Keratinocyte (primary cell): ENCODE measurements around the gene ATP1A3. TPM values are rescaled to one million over a fixed set of nuclear protein-coding genes. Genes with fewer than 3 reads are reported as not detected.

Source experiments
- DNase-seq: peaks from one replicate; pipeline ENCODE4 v3.0.0-alpha.2; 2011; ENCODE audit warnings: low read depth, missing footprints, low spot score
- FAIRE-seq: peaks from 2 replicates; lab custom pipeline; 2011; peaks lifted over from hg19 to GRCh38; lab: Jason Lieb, UNC
- H2AFZ ChIP-seq: 2 replicates; pipeline ENCODE4 v1.6.0; 2012; ENCODE audit warnings: low read length, control low read depth, inconsistent platforms; ENCODE audit not compliant: control insufficient read depth
- H3K27ac ChIP-seq: 2 replicates; pipeline ENCODE4 v1.5.1; 2011; ENCODE audit warnings: low read length; ENCODE audit not compliant: control insufficient read depth, insufficient read depth
- H3K27me3 ChIP-seq: 3 replicates; pipeline ENCODE4 v1.6.0; 2011; ENCODE audit warnings: low read length; ENCODE audit not compliant: control insufficient read depth, insufficient read depth; ENCODE audit errors: extremely low read depth
- H3K36me3 ChIP-seq, 2 experiments: 2 replicates in 1 of 2; 3 replicates in 1 of 2; pipeline ENCODE4 v1.5.1; 2011; ENCODE audit warnings: low read length in 2 of 2, mild to moderate bottlenecking in 1 of 2; ENCODE audit not compliant: control insufficient read depth in 2 of 2, insufficient read depth in 2 of 2; ENCODE audit errors: extremely low read depth in 1 of 2
- H3K4me1 ChIP-seq: 3 replicates; pipeline ENCODE4 v1.5.1; 2011; ENCODE audit warnings: low read length; ENCODE audit not compliant: control insufficient read depth, insufficient read depth; ENCODE audit errors: extremely low read depth
- H3K4me2 ChIP-seq: 3 replicates; pipeline ENCODE4 v1.6.0; 2011; ENCODE audit warnings: low read depth, low read length; ENCODE audit not compliant: control insufficient read depth, insufficient read depth; ENCODE audit errors: extremely low read depth
- H3K4me3 ChIP-seq, 3 experiments: fragments of 200-600 bp in 1 of 3; sonication (generic) in 1 of 3; 2 replicates in 2 of 3; 3 replicates in 1 of 3; pipeline ENCODE4 v1.5.1; 2011 to 2016; ENCODE audit warnings: low read length in 3 of 3, mild to moderate bottlenecking in 3 of 3, control low read depth in 2 of 3, inconsistent platforms in 1 of 3, low read depth in 1 of 3, mixed read lengths in 1 of 3, mixed run types in 1 of 3, moderate library complexity in 1 of 3; ENCODE audit not compliant: control insufficient read depth in 2 of 3, insufficient read depth in 2 of 3; ENCODE audit errors: extremely low read depth in 1 of 3
- H3K79me2 ChIP-seq: 2 replicates; pipeline ENCODE4 v1.6.0; 2012; ENCODE audit warnings: low read length; ENCODE audit not compliant: control insufficient read depth, insufficient read depth
- H3K9ac ChIP-seq: 3 replicates; pipeline ENCODE4 v1.6.0; 2011; ENCODE audit warnings: low read length; ENCODE audit not compliant: control insufficient read depth, insufficient read depth; ENCODE audit errors: extremely low read depth
- H3K9me1 ChIP-seq: 3 replicates; pipeline ENCODE4 v1.6.0; 2011; ENCODE audit warnings: low read length; ENCODE audit not compliant: control insufficient read depth, insufficient read depth; ENCODE audit errors: extremely low read depth
- H3K9me3 ChIP-seq: 2 replicates; pipeline ENCODE4 v1.5.1; 2012; ENCODE audit warnings: low read depth, low read length; ENCODE audit not compliant: control insufficient read depth
- H4K20me1 ChIP-seq: 3 replicates; pipeline ENCODE4 v1.6.0; 2011; ENCODE audit warnings: low read length; ENCODE audit not compliant: control insufficient read depth, insufficient read depth; ENCODE audit errors: extremely low read depth
- EZH2 ChIP-seq: IDR thresholded peaks from one replicate; pipeline ENCODE4 v1.6.1; 2012; ENCODE audit warnings: inconsistent platforms, mild to moderate bottlenecking, low read length, moderate library complexity
- dilution Hi-C: fragments of 300-500 bp; cut with MboI; formaldehyde crosslinking; loops from one replicate; pipeline ENCODE4 v1.7.0; 2020; ENCODE audit warnings: low sequenced_read_pairs; ENCODE audit not compliant: extremely low pct_ligation_motif_present
- polyA plus RNA-seq, 5 experiments: library from polyadenylated mRNA; depleted of rRNA in 3 of 5; stranded (reverse) in 3 of 5; stranded (forward) in 1 of 5; unstranded in 1 of 5; fragments of >200 nt; gene quantifications; 1 replicate in 1 of 5; 2 replicates in 3 of 5; 3 replicates in 1 of 5; pipeline versions ENCODE4 v1.2.1 to v1.2.3, GENCODE V29; 2011 to 2012; ENCODE audit warnings: missing spikeins in 2 of 5, low read depth in 1 of 5, low replicate concordance in 1 of 5
- TF ChIP-seq, protein P1 (sequence below), 3 experiments: IDR thresholded peaks in 1 of 3; conservative IDR thresholded peaks in 1 of 3; optimal IDR thresholded peaks in 1 of 3; 2 replicates in 2 of 3; 3 replicates in 1 of 3; pipeline versions ENCODE3 to v1.5.1; 2011; ENCODE audit warnings: low read length in 3 of 3, mild to moderate bottlenecking in 3 of 3, moderate library complexity in 2 of 3, control low read depth in 1 of 3, inconsistent platforms in 1 of 3; ENCODE audit not compliant: insufficient read depth in 2 of 3; ENCODE audit errors: extremely low read depth in 1 of 3

The ATP1A3 gene
- polyA plus RNA-seq, 1 donor (not counting 4 experiments of a cell fraction or from before 2014, with no cell fraction given) = not detected

DNA sequence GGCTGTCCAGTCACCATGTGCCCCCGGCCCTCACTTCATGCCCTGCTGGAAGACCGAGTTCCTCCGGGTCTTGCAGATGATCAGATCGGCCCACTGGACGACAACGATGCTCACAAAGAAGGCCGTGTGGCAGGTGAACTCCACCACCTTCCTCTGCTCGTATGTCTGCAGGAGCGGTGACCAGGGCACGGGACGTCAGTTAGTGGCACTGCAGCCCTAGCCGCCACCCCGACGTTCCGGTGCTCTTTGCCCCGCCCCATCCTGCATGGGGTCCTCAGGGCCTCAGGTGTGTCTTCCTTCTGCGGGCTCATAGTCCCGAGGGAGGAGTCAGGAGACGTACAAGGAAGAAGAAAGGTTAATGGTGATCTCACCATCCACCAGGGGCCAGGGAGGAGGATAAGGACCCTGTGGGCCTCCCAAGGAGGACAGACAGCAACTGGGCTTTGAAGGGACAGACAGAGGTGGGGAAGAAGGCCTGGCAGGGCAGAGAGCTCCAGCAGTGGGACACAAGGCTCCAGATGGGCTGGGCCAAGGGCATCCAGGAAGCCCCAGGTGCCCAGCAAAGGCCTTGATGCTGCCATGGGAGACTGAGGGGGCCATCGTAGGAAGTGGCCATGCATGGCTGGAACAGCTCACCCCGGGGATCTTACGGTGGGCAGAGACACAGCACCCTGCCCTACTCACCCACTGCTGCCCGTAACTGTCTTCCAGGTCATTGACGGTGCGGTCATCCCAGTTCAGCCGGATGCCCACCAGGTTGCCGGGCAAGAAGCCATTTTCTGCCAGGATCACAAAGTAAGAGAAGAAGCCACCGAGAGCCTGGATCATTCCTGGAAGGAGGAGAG, 25.1 kb downstream of the ATP1A3 start:
- dilution Hi-C loops = no loop called here
- Histone ChIP-seq H3K9me3 (no peaks in the 10 kb centered on the region), H3K4me2 (no peak overlapping the region), H4K20me1 (no peaks in the 10 kb centered on the region), H3K9me1 (no peaks in the 10 kb centered on the region), H3K27me3 (no peaks in the 10 kb centered on the region), H3K4me3 (no peak overlapping the region), H3K9ac (no peak overlapping the region), H3K27ac (no peak overlapping the region), H3K79me2 (no peaks in the 10 kb centered on the region), H3K4me1 (no peaks in the 10 kb centered on the region), H2AFZ (no peak overlapping the region), H3K36me3 (no peaks in the 10 kb centered on the region)
- TF ChIP-seq, protein P1, sequence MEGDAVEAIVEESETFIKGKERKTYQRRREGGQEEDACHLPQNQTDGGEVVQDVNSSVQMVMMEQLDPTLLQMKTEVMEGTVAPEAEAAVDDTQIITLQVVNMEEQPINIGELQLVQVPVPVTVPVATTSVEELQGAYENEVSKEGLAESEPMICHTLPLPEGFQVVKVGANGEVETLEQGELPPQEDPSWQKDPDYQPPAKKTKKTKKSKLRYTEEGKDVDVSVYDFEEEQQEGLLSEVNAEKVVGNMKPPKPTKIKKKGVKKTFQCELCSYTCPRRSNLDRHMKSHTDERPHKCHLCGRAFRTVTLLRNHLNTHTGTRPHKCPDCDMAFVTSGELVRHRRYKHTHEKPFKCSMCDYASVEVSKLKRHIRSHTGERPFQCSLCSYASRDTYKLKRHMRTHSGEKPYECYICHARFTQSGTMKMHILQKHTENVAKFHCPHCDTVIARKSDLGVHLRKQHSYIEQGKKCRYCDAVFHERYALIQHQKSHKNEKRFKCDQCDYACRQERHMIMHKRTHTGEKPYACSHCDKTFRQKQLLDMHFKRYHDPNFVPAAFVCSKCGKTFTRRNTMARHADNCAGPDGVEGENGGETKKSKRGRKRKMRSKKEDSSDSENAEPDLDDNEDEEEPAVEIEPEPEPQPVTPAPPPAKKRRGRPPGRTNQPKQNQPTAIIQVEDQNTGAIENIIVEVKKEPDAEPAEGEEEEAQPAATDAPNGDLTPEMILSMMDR (optimal IDR thresholded peaks at IDR 0.05 in 1 of 3, IDR thresholded peaks at IDR 0.05 in 1 of 3, conservative IDR thresholded peaks at IDR 0.05 in 1 of 3; ENCODE audit: extremely low read depth in 1 of 3, insufficient read depth in 2 of 3, low read length in 3 of 3) = no peak
- no peak for TF ChIP-seq EZH2
- no peak for DNase-seq
- FAIRE-seq = no peak

DNA sequence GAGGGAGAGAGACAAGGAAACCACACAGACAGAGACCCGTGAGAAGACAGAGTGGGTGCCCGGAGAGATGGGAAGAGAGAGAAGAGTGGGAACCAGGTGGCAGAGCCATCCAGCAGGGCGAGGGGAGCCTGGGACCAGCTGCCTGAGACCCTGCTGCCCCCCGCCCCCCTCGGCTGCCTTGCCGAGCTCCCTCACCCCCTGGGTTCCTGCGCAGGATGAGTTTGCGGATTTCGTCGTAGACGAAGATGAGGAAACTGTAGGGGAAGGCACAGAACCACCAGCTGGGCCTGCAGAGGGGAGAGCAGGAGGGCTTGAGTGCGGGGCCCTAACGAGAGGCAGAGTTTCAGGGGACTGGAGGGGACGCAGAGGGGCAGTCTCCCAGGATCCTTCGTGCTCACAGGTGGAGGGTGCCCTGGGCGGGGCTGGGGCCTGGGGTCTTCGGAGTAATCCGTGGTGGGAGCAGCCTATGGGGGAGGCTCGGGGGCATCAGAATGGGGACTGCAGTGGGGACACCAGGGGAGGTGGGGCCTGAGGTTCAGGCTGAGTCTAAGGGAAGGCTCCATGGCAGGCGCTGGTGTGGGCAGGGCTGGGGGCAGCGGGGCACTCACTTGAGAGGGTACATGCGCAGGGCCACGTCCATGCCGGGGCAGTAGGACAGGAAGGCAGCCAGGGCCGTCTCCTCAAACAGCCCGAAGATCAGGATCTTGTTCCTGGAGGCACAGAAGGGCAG, 26.8 kb downstream of the ATP1A3 start:
- no peak for FAIRE-seq
- no peaks in the 10 kb centered on the region for H3K79me2 ChIP-seq
- no peaks in the 10 kb centered on the region for H3K36me3 ChIP-seq
- no peaks in the 10 kb centered on the region for H3K4me1 ChIP-seq
- H3K9ac ChIP-seq = no peak overlapping the region
- dilution Hi-C loops = no loop called here
- TF ChIP-seq, protein P1 (optimal IDR thresholded peaks at IDR 0.05 in 1 of 3, IDR thresholded peaks at IDR 0.05 in 1 of 3, conservative IDR thresholded peaks at IDR 0.05 in 1 of 3; ENCODE audit: extremely low read depth in 1 of 3, insufficient read depth in 2 of 3, low read length in 3 of 3) = no peak
- TF ChIP-seq EZH2 = no peak
- H3K9me1 ChIP-seq = no peaks in the 10 kb centered on the region
- H2AFZ ChIP-seq = no peak overlapping the region
- H3K27me3 ChIP-seq = no peaks in the 10 kb centered on the region
- H4K20me1 ChIP-seq = no peaks in the 10 kb centered on the region
- no peak overlapping the region for H3K27ac ChIP-seq
- no peak for DNase-seq
- H3K9me3 ChIP-seq = no peaks in the 10 kb centered on the region
- no peak overlapping the region for H3K4me3 ChIP-seq
- H3K4me2 ChIP-seq = no peak overlapping the region
